WTC11 (cell line): ENCODE results near the gene SYMPK. TPM values are rescaled to one million over a fixed set of nuclear protein-coding genes. Genes with fewer than 3 reads are reported as not detected.

ENCODE experiments used
- ATAC-seq: fragments of 200-7000 bp; cut with Tn5 transposase; 2 replicates; pipeline ENCODE4 v1.10.0; 2021; ENCODE audit warnings: mild to moderate bottlenecking, moderate library complexity
- CTCF ChIA-PET: fragments of 300-600 bp; sonication (Branson Sonifier 250); formaldehyde crosslinking; loops from one replicate; lab custom pipeline; 2021; ENCODE audit warnings: antibody characterized with exemption; lab: Charles Lee
- POLR2A ChIA-PET: fragments of 350-600 bp; sonication (Branson Sonifier 250); formaldehyde crosslinking; loops from one replicate; lab custom pipeline; 2021; ENCODE audit warnings: antibody characterized with exemption; lab: Charles Lee
- DNase-seq: peaks from one replicate; pipeline ENCODE4 v3.0.0; 2021; ENCODE audit warnings: low spot score
- H3K27ac Mint-ChIP-seq: 2 replicates; pipeline ENCODE4 v1.8.0; 2021; ENCODE audit warnings: mixed read lengths
- H3K27me3 Mint-ChIP-seq: 2 replicates; pipeline ENCODE4 v1.8.0; 2021; ENCODE audit warnings: low read depth, mild to moderate bottlenecking, moderate library complexity, mixed read lengths
- H3K36me3 Mint-ChIP-seq: 2 replicates; pipeline ENCODE4 v1.8.0; 2021; ENCODE audit warnings: mixed read lengths
- H3K4me1 Mint-ChIP-seq: 2 replicates; pipeline ENCODE4 v1.8.0; 2022; ENCODE audit warnings: mixed read lengths
- H3K4me3 Mint-ChIP-seq: 2 replicates; pipeline ENCODE4 v1.8.0; 2021; ENCODE audit warnings: mild to moderate bottlenecking, moderate library complexity, mixed read lengths
- H3K9me3 Mint-ChIP-seq: 2 replicates; pipeline ENCODE4 v1.8.0; 2021; ENCODE audit warnings: mixed read lengths
- CREM ChIP-seq: sonication (generic); formaldehyde crosslinking; IDR thresholded peaks from 2 replicates; pipeline ENCODE4 v1.8.1; 2022; ENCODE audit warnings: mild to moderate bottlenecking, missing genetic modification reagents, moderate library complexity
- GABPB1 ChIP-seq: sonication (generic); formaldehyde crosslinking; IDR thresholded peaks from 2 replicates; pipeline ENCODE4 v1.8.1; 2023; ENCODE audit warnings: mild to moderate bottlenecking, missing genetic modification reagents
- GTF2I ChIP-seq: fragments of 250-450 bp; sonication (Bioruptor Pico); conservative IDR thresholded peaks from 2 replicates; pipeline ENCODE4 v1.4.0; 2021; ENCODE audit warnings: mild to moderate bottlenecking
- HMGA2 ChIP-seq: fragments of 250-450 bp; sonication (Bioruptor Pico); IDR thresholded peaks from 2 replicates; pipeline ENCODE4 v1.4.0; 2021; ENCODE audit warnings: mild to moderate bottlenecking, moderate library complexity
- JAZF1 ChIP-seq: fragments of 250-450 bp; sonication (Bioruptor Pico); IDR thresholded peaks from 2 replicates; pipeline ENCODE4 v1.9.0; 2021; ENCODE audit warnings: moderate library complexity, mild to moderate bottlenecking, inconsistent platforms
- JUN ChIP-seq: sonication (generic); formaldehyde crosslinking; IDR thresholded peaks from 2 replicates; pipeline ENCODE4 v1.8.0; 2023; ENCODE audit warnings: mild to moderate bottlenecking, missing genetic modification reagents
- MYBL2 ChIP-seq: sonication (generic); formaldehyde crosslinking; IDR thresholded peaks from 2 replicates; pipeline ENCODE4 v1.8.1; 2023; ENCODE audit warnings: mild to moderate bottlenecking, moderate library complexity, missing genetic modification reagents
- NR1H2 ChIP-seq: sonication (generic); formaldehyde crosslinking; IDR thresholded peaks from 2 replicates; pipeline ENCODE4 v1.9.0; 2021; ENCODE audit warnings: mild to moderate bottlenecking, moderate library complexity, missing genetic modification reagents
- NR2C2 ChIP-seq: sonication (generic); formaldehyde crosslinking; IDR thresholded peaks from 2 replicates; pipeline ENCODE4 v1.8.0; 2022; ENCODE audit warnings: mild to moderate bottlenecking, missing genetic modification reagents
- PRRX2 ChIP-seq: fragments of 250-450 bp; sonication (Bioruptor Pico); IDR thresholded peaks from 2 replicates; pipeline ENCODE4 v1.8.0; 2021; ENCODE audit warnings: mild to moderate bottlenecking
- SP1 ChIP-seq: sonication (generic); formaldehyde crosslinking; conservative IDR thresholded peaks from 2 replicates; pipeline ENCODE4 v1.8.1; 2022; ENCODE audit warnings: missing genetic modification reagents
- ZNF121 ChIP-seq: sonication (generic); formaldehyde crosslinking; IDR thresholded peaks from 2 replicates; pipeline ENCODE4 v1.8.0; 2023; ENCODE audit warnings: missing genetic modification reagents
- ZNF232 ChIP-seq: sonication (generic); formaldehyde crosslinking; IDR thresholded peaks from 2 replicates; pipeline ENCODE4 v1.8.0; 2022; ENCODE audit warnings: mild to moderate bottlenecking, missing genetic modification reagents
- ZNF396 ChIP-seq: fragments of 250-450 bp; sonication (Bioruptor Pico); IDR thresholded peaks from 2 replicates; pipeline ENCODE4 v1.8.0; 2021; ENCODE audit warnings: mild to moderate bottlenecking, moderate library complexity, borderline replicate concordance
- ZNF423 ChIP-seq: fragments of 250-450 bp; sonication (Bioruptor Pico); IDR thresholded peaks from 2 replicates; pipeline ENCODE4 v2.1.2; 2022; ENCODE audit warnings: mild to moderate bottlenecking, moderate library complexity
- total RNA-seq: library from RNA; stranded (reverse); gene quantifications from 3 replicates; pipeline ENCODE4 v1.2.3, GENCODE V29; 2021
- TF ChIP-seq, protein P1 (sequence below): sonication (generic); formaldehyde crosslinking; IDR thresholded peaks from 2 replicates; pipeline ENCODE4 v1.8.0; 2022; ENCODE audit warnings: mild to moderate bottlenecking, missing genetic modification reagents
- TF ChIP-seq, protein P2 (sequence below): sonication (generic); formaldehyde crosslinking; IDR thresholded peaks from 2 replicates; pipeline ENCODE4 v1.8.0; 2022; ENCODE audit warnings: mild to moderate bottlenecking, missing genetic modification reagents
- TF ChIP-seq, protein P3 (sequence below): fragments of 250-450 bp; sonication (Bioruptor Pico); IDR thresholded peaks from 2 replicates; pipeline ENCODE4 v2.1.2; 2022; ENCODE audit warnings: mild to moderate bottlenecking, moderate library complexity
- TF ChIP-seq, protein P4 (sequence below): fragments of 250-450 bp; sonication (Bioruptor Pico); conservative IDR thresholded peaks from 2 replicates; pipeline ENCODE4 v1.9.0; 2021; ENCODE audit warnings: mild to moderate bottlenecking
- TF ChIP-seq, protein P5 (sequence below): sonication (generic); formaldehyde crosslinking; conservative IDR thresholded peaks from 2 replicates; pipeline ENCODE4 v1.8.1; 2022; ENCODE audit warnings: mild to moderate bottlenecking, missing genetic modification reagents
- TF ChIP-seq, protein P6 (sequence below): sonication (generic); formaldehyde crosslinking; IDR thresholded peaks from 2 replicates; pipeline ENCODE4 v1.8.0; 2022; ENCODE audit warnings: mild to moderate bottlenecking, missing genetic modification reagents
- TF ChIP-seq, protein P7 (sequence below): sonication (generic); formaldehyde crosslinking; IDR thresholded peaks from 2 replicates; pipeline ENCODE4 v1.8.1; 2023; ENCODE audit warnings: mild to moderate bottlenecking, missing genetic modification reagents, borderline replicate concordance

Gene SYMPK
- total RNA-seq, 1 experiment from 2014 or later: 106 TPM

DNA sequence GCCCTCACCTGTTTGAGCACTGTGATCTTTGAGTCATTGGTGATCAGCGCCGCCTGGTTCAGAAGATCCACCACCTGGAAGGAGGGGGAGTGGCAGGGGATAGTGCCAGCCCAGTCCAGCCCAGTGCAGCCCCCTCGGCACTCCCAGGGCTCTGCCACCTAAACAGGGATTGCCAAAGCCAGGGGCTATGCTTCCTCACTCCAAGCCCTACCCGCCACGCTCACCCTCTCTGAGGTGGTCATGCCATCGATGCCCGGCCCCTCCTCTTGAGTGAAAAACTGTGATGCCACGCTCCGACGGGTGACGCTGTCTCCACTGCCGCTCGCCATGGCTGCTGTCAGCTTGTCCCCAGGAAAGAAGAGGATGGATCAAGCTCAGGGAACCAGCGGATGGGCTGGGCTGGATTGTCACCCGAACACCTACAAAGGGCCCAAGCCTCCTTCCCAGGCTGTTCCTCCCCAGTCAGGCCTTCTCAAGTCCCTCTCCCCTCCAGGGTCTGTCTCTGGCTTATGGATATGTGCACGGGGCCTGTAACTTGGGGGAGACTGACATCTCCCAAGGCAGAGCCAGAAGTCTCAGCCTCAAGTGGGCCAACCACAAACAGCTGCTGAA, 8.7 kb downstream of the SYMPK start (continued):
- TF ChIP-seq, protein P1, sequence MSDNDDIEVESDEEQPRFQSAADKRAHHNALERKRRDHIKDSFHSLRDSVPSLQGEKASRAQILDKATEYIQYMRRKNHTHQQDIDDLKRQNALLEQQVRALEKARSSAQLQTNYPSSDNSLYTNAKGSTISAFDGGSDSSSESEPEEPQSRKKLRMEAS (CRISPR knock-in tag): no peak
- TF ChIP-seq ZNF396 (CRISPR knock-in tag) (no peak), NR1H2 (CRISPR knock-in tag) (no peak), ZNF232 (CRISPR knock-in tag) (no peak), CREM (no peak)
- TF ChIP-seq, protein P2, sequence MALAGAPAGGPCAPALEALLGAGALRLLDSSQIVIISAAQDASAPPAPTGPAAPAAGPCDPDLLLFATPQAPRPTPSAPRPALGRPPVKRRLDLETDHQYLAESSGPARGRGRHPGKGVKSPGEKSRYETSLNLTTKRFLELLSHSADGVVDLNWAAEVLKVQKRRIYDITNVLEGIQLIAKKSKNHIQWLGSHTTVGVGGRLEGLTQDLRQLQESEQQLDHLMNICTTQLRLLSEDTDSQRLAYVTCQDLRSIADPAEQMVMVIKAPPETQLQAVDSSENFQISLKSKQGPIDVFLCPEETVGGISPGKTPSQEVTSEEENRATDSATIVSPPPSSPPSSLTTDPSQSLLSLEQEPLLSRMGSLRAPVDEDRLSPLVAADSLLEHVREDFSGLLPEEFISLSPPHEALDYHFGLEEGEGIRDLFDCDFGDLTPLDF: no peak
- TF ChIP-seq, protein P3, sequence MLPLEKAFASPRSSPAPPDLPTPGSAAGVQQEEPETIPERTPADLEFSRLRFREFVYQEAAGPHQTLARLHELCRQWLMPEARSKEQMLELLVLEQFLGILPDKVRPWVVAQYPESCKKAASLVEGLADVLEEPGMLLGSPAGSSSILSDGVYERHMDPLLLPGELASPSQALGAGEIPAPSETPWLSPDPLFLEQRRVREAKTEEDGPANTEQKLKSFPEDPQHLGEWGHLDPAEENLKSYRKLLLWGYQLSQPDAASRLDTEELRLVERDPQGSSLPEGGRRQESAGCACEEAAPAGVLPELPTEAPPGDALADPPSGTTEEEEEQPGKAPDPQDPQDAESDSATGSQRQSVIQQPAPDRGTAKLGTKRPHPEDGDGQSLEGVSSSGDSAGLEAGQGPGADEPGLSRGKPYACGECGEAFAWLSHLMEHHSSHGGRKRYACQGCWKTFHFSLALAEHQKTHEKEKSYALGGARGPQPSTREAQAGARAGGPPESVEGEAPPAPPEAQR (CRISPR knock-in tag): no peak

DNA sequence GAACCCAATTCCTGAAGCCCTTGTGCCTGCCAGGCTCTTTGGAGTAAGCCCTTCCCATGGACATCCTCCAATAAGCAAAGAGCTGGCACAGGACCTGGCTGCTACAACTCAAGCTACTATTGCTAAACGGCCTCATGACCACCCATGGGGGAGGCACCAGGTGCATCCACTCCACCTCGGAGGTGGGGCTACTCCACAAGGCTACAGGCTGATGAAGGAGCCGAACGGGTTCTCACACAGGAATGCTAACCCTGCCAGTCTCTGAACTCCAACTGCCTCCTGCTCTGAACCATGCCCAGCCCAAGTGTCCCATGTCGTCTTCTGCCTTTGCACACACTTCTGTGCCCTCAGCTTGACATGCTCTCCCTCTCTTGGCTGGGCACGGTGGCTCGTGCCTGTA, 10.0 kb downstream of the SYMPK start:
- no peaks in the 10 kb centered on the region for H3K27me3 Mint-ChIP-seq
- no peak for ATAC-seq
- ChIA-PET CTCF (interaction anchor here (6.2 kb wide), 1 partner anchor 36 kb away, joined by 29 read pairs; no protein-coding TSS in a partner anchor), POLR2A (interaction anchor here (0.6 kb wide), 1 partner anchor 537 kb away, joined by 7 read pairs; no protein-coding TSS in a partner anchor)
- H3K27ac Mint-ChIP-seq: no peak overlapping the region
- H3K9me3 Mint-ChIP-seq: no peaks in the 10 kb centered on the region
- no peak for TF ChIP-seq HMGA2
- no peak for TF ChIP-seq JUN (CRISPR knock-in tag)
- TF ChIP-seq ZNF121 (CRISPR knock-in tag): no peak
- TF ChIP-seq, protein P4, sequence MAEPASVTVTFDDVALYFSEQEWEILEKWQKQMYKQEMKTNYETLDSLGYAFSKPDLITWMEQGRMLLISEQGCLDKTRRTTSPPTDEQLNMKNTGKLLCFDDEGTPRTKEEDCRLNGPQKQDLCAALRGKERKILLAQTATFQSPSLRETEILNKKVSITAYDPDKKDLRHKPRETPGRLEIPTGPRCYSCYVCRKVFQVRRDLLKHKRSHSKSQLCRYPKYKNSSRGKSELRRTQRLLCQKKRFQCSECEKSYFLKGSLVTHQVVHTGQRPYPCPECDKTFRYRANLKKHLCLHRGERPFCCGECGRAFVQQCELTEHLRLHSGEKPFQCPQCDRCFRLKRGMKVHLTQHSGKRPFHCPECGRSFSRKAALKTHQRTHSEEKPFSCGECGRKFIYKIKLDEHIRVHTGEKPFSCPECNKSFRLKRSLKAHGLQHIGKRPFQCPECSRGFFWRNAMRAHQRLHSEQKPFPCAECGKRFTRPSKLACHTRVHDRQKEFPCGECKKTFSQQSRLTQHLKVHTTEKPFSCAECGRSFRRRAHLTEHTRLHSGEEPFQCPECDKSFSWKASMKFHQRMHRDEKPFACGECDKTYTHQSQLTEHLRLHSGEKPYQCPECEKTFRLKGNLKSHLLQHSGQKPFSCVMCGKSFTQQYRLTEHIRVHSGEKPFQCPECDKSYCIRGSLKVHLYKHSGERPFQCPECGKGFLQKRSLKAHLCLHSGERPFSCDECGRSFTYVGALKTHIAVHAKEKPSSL: no peak
- TF ChIP-seq MYBL2 (CRISPR knock-in tag): no peak
- TF ChIP-seq JAZF1 (CRISPR knock-in tag): no peak
- TF ChIP-seq GABPB1 (CRISPR knock-in tag): no peak
- TF ChIP-seq ZNF423 (CRISPR knock-in tag): no peak
- TF ChIP-seq, protein P5, sequence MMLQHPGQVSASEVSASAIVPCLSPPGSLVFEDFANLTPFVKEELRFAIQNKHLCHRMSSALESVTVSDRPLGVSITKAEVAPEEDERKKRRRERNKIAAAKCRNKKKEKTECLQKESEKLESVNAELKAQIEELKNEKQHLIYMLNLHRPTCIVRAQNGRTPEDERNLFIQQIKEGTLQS (CRISPR knock-in tag): no peak
- no peak for TF ChIP-seq NR2C2 (CRISPR knock-in tag)
- no peak for TF ChIP-seq PRRX2 (CRISPR knock-in tag)
- no peak for DNase-seq
- H3K4me3 Mint-ChIP-seq: no peak overlapping the region
- H3K36me3 Mint-ChIP-seq: peaks cover 43% of the 10 kb centered on the region
- H3K4me1 Mint-ChIP-seq: no peaks in the 10 kb centered on the region

DNA sequence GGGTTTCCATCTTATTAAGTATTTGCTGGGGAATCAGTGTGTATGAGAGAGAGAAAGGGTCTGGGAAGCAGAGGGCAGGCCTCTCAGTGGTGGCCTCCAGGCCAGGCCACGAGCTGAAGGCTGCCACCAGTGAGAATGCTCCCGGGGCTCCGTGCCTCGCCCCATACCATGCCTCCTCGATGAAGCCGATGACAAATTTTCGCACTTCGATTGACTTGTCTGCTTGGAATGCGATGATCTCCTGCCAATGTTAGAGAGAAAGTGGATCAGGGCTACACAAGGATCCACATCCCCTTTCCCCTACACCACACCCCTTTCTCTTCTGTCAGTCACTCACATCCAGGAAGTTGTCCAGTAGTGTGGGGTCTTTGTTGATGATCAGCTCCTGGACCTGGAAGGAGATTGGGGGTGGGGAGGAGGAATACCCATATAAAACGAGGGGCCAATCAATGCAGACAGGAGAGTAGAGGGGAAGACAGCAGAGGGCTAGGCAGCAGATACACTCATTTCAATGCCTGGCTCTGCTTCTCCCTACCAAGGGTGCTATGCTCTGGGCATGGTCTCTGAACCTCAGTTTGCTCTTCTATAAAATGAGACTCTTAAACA, 10.7 kb downstream of the SYMPK start:
- no peak overlapping the region for H3K4me3 Mint-ChIP-seq
- DNase-seq: no peak
- ChIA-PET CTCF (interaction anchor here (6.2 kb wide), 1 partner anchor 35 kb away, joined by 29 read pairs; no protein-coding TSS in a partner anchor), POLR2A (no interaction called here)
- H3K9me3 Mint-ChIP-seq: no peaks in the 10 kb centered on the region
- no peaks in the 10 kb centered on the region for H3K27me3 Mint-ChIP-seq
- H3K27ac Mint-ChIP-seq: no peak overlapping the region
- no peaks in the 10 kb centered on the region for H3K4me1 Mint-ChIP-seq
- no peak for ATAC-seq
- peaks cover 50% of the 10 kb centered on the region for H3K36me3 Mint-ChIP-seq
- TF ChIP-seq GTF2I: no peak
- TF ChIP-seq, protein P6, sequence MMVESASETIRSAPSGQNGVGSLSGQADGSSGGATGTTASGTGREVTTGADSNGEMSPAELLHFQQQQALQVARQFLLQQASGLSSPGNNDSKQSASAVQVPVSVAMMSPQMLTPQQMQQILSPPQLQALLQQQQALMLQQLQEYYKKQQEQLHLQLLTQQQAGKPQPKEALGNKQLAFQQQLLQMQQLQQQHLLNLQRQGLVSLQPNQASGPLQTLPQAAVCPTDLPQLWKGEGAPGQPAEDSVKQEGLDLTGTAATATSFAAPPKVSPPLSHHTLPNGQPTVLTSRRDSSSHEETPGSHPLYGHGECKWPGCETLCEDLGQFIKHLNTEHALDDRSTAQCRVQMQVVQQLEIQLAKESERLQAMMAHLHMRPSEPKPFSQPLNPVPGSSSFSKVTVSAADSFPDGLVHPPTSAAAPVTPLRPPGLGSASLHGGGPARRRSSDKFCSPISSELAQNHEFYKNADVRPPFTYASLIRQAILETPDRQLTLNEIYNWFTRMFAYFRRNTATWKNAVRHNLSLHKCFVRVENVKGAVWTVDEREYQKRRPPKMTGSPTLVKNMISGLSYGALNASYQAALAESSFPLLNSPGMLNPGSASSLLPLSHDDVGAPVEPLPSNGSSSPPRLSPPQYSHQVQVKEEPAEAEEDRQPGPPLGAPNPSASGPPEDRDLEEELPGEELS (CRISPR knock-in tag): no peak
- TF ChIP-seq, protein P7, sequence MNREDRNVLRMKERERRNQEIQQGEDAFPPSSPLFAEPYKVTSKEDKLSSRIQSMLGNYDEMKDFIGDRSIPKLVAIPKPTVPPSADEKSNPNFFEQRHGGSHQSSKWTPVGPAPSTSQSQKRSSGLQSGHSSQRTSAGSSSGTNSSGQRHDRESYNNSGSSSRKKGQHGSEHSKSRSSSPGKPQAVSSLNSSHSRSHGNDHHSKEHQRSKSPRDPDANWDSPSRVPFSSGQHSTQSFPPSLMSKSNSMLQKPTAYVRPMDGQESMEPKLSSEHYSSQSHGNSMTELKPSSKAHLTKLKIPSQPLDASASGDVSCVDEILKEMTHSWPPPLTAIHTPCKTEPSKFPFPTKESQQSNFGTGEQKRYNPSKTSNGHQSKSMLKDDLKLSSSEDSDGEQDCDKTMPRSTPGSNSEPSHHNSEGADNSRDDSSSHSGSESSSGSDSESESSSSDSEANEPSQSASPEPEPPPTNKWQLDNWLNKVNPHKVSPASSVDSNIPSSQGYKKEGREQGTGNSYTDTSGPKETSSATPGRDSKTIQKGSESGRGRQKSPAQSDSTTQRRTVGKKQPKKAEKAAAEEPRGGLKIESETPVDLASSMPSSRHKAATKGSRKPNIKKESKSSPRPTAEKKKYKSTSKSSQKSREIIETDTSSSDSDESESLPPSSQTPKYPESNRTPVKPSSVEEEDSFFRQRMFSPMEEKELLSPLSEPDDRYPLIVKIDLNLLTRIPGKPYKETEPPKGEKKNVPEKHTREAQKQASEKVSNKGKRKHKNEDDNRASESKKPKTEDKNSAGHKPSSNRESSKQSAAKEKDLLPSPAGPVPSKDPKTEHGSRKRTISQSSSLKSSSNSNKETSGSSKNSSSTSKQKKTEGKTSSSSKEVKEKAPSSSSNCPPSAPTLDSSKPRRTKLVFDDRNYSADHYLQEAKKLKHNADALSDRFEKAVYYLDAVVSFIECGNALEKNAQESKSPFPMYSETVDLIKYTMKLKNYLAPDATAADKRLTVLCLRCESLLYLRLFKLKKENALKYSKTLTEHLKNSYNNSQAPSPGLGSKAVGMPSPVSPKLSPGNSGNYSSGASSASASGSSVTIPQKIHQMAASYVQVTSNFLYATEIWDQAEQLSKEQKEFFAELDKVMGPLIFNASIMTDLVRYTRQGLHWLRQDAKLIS (CRISPR knock-in tag): no peak
- no peak for TF ChIP-seq SP1 (CRISPR knock-in tag)
- no peak for TF ChIP-seq JUN (CRISPR knock-in tag)
